Fibroblast of lung (primary cell): ENCODE results near the gene CYTH1.

ENCODE experiments used
- CTCF ChIP-seq, 2 donors: IDR thresholded peaks in 1 of 2; conservative IDR thresholded peaks in 1 of 2; 1 replicate in 1 of 2; 2 replicates in 1 of 2; pipeline ENCODE4 v1.5.1; 2011 to 2012; ENCODE audit warnings: low read length in 2 of 2, control low read depth in 1 of 2, inconsistent platforms in 1 of 2, low read depth in 1 of 2, mild to moderate bottlenecking in 1 of 2
- EZH2 ChIP-seq: IDR thresholded peaks from 2 replicates; pipeline ENCODE4 v1.5.1; 2012; ENCODE audit warnings: low read length, control low read depth, mild to moderate bottlenecking; ENCODE audit errors: missing control alignments

GRCh38 chr17:78820841-78821240, 38.8 kb upstream of the CYTH1 start:
- TF ChIP-seq CTCF (conservative IDR thresholded peaks at IDR 0.05 in 1 of 2, IDR thresholded peaks at IDR 0.05 in 1 of 2; ENCODE audit: low read depth in 1 of 2, low read length in 2 of 2) (no peak), EZH2 (no peak)
